Activated naive CD4-positive, alpha-beta T cell treated with anti-CD3 and anti-CD28 coated beads for 36 hours (primary cell): ENCODE data around the gene SCYL1. TPM values are rescaled to one million over a fixed set of nuclear protein-coding genes. Genes with fewer than 3 reads are reported as not detected.

Experiments used
- CTCF ChIA-PET: fragments of 350-600 bp; sonication (Branson Sonifier 250); formaldehyde crosslinking; loops from one replicate; lab custom pipeline; 2021; ENCODE audit warnings: antibody characterized with exemption; lab: Charles Lee
- DNase-seq: peaks from one replicate; pipeline ENCODE4 v3.0.0-alpha.2; 2020
- H3K27ac Mint-ChIP-seq: one replicate; pipeline ENCODE4 v1.8.0; 2021; ENCODE audit warnings: mild to moderate bottlenecking, mixed read lengths
- H3K27me3 Mint-ChIP-seq: one replicate; pipeline ENCODE4 v1.8.0; 2021; ENCODE audit warnings: low read depth, mixed read lengths
- H3K36me3 Mint-ChIP-seq: one replicate; pipeline ENCODE4 v1.8.0; 2021; ENCODE audit warnings: low read depth, mixed read lengths
- H3K4me1 Mint-ChIP-seq: one replicate; pipeline ENCODE4 v1.8.0; 2021; ENCODE audit warnings: low read depth, mixed read lengths
- H3K4me3 Mint-ChIP-seq: one replicate; pipeline ENCODE4 v1.8.0; 2021; ENCODE audit warnings: mild to moderate bottlenecking, moderate library complexity, mixed read lengths
- H3K9me3 Mint-ChIP-seq: one replicate; pipeline ENCODE4 v1.8.0; 2021; ENCODE audit warnings: mixed read lengths
- intact Hi-C: fragments of 100-400 bp; cut with micrococcal nuclease; formaldehyde crosslinking; loops from one replicate; pipeline ENCODE4 v1.15.1; 2023
- total RNA-seq, 2 experiments: library from RNA; stranded (reverse); gene quantifications; one replicate each; pipeline ENCODE4 v1.2.3, GENCODE V29; 2021

SCYL1 gene
- 10 to 100 TPM; 57.9 to 58.3 TPM for total RNA-seq

GRCh38 chr11:65524741-65525545 is at the start of gene SCYL1:
TSS of gene SCYL1 (plus strand) at chr11:65525083. CDS start at chr11:65525154, 71 bp downstream.
- Mint-ChIP-seq H3K9me3 (no peaks in the 10 kb centered on the region), H3K27me3 (no peaks in the 10 kb centered on the region), H3K36me3 (peaks cover 10% of the 10 kb centered on the region), H3K27ac (peak within 1 kb of the TSS; percentile 77), H3K4me1 (peaks cover 61% of the 10 kb centered on the region), H3K4me3 (peak within 1 kb of the TSS; percentile 82)
- intact Hi-C loops = loop anchor here (1.0 kb wide), 1 partner anchor 45 kb away; the partner anchor contains the start of gene ZNRD2
- CTCF ChIA-PET = interaction anchor here (0.9 to 4.4 kb wide), 4 partner anchors 16 to 109 kb away, joined by 4 to 23 read pairs (median 4); no protein-coding TSS in a partner anchor
- DNase-seq = peak; percentile 79

- DNase-seq = no peak
- H3K27ac Mint-ChIP-seq = peak overlapping the region; percentile 95
Observed at GRCh38 chr11:65476632-65477148, 48.2 kb upstream of the SCYL1 start.

GRCh38 chr11:65477149-65477965 is 47.5 kb upstream of the SCYL1 start:
- no peaks in the 10 kb centered on the region for H3K27me3 Mint-ChIP-seq
- CTCF ChIA-PET = interaction anchor here (0.6 to 3.8 kb wide), 11 partner anchors 9 to 144 kb away, joined by 3 to 19 read pairs (median 4); partner anchors contain the start of genes DPF2 and MALAT1
- peak; percentile 96 for DNase-seq
- no peaks in the 10 kb centered on the region for H3K9me3 Mint-ChIP-seq
- peak overlapping the region; percentile 95 for H3K27ac Mint-ChIP-seq
- H3K4me3 Mint-ChIP-seq = peak overlapping the region; percentile 95
- peaks cover 19% of the 10 kb centered on the region for H3K36me3 Mint-ChIP-seq
- intact Hi-C loops = loop anchor here (1.0 kb wide), 3 partner anchors 11 to 20 kb away; no protein-coding TSS in a partner anchor
- peaks cover 27% of the 10 kb centered on the region for H3K4me1 Mint-ChIP-seq

More at GRCh38 chr11:65476632-65477148, 48.2 kb upstream of the SCYL1 start:
- peak overlapping the region; percentile 95 for H3K4me3 Mint-ChIP-seq
- H3K4me1 Mint-ChIP-seq = peaks cover 33% of the 10 kb centered on the region
- H3K9me3 Mint-ChIP-seq = no peaks in the 10 kb centered on the region
- CTCF ChIA-PET = interaction anchor here (0.9 to 2.8 kb wide), 8 partner anchors 11 to 59 kb away, joined by 3 to 15 read pairs (median 4); partner anchors contain the start of gene MALAT1
- H3K27me3 Mint-ChIP-seq = no peaks in the 10 kb centered on the region
- H3K36me3 Mint-ChIP-seq = peaks cover 19% of the 10 kb centered on the region
- intact Hi-C loops = loop anchor here (1.0 kb wide), 3 partner anchors 12 to 21 kb away; no protein-coding TSS in a partner anchor

GRCh38 chr11:65478388-65479183 is 46.3 kb upstream of the SCYL1 start:
- Mint-ChIP-seq H3K36me3 (peaks cover 19% of the 10 kb centered on the region), H3K4me1 (peaks cover 25% of the 10 kb centered on the region), H3K9me3 (no peaks in the 10 kb centered on the region), H3K27ac (peak overlapping the region; percentile 18), H3K4me3 (peak overlapping the region; percentile 29), H3K27me3 (no peaks in the 10 kb centered on the region)
- CTCF ChIA-PET = interaction anchor here (1.1 to 3.8 kb wide), 5 partner anchors 10 to 62 kb away, joined by 4 to 24 read pairs (median 6); partner anchors contain the start of gene MALAT1
- intact Hi-C loops = no loop called here
- no peak for DNase-seq

GRCh38 chr11:65479184-65480145 is 45.4 kb upstream of the SCYL1 start:
- CTCF ChIA-PET = interaction anchor here (0.6 to 3.8 kb wide), 8 partner anchors 8 to 63 kb away, joined by 3 to 24 read pairs (median 4); partner anchors contain the start of gene MALAT1
- H3K4me1 Mint-ChIP-seq = peaks cover 30% of the 10 kb centered on the region
- intact Hi-C loops = no loop called here
- peaks cover 17% of the 10 kb centered on the region for H3K36me3 Mint-ChIP-seq
- no peaks in the 10 kb centered on the region for H3K9me3 Mint-ChIP-seq
- no peak overlapping the region for H3K27ac Mint-ChIP-seq
- DNase-seq = no peak
- no peaks in the 10 kb centered on the region for H3K27me3 Mint-ChIP-seq
- no peak overlapping the region for H3K4me3 Mint-ChIP-seq

GRCh38 chr11:65482306-65482850 is 42.5 kb upstream of the SCYL1 start:
- no peaks in the 10 kb centered on the region for H3K27me3 Mint-ChIP-seq
- CTCF ChIA-PET = interaction anchor here (0.6 kb wide), 1 partner anchor 11 kb away, joined by 6 read pairs; no protein-coding TSS in a partner anchor
- intact Hi-C loops = no loop called here

GRCh38 chr11:65485920-65486219 is 39.0 kb upstream of the SCYL1 start:
- Mint-ChIP-seq H3K4me1 (peaks cover 46% of the 10 kb centered on the region), H3K4me3 (no peak overlapping the region), H3K36me3 (no peaks in the 10 kb centered on the region), H3K27ac (no peak overlapping the region), H3K9me3 (no peaks in the 10 kb centered on the region), H3K27me3 (no peaks in the 10 kb centered on the region)
- no peak for DNase-seq
- CTCF ChIA-PET = interaction anchor here (0.6 kb wide), 1 partner anchor 26 kb away, joined by 4 read pairs; no protein-coding TSS in a partner anchor
- intact Hi-C loops = no loop called here

More at GRCh38 chr11:65482306-65482850, 42.5 kb upstream of the SCYL1 start:
- Mint-ChIP-seq H3K4me1 (peaks cover 31% of the 10 kb centered on the region), H3K36me3 (no peaks in the 10 kb centered on the region), H3K27ac (no peak overlapping the region), H3K4me3 (no peak overlapping the region), H3K9me3 (no peaks in the 10 kb centered on the region)
- no peak for DNase-seq

GRCh38 chr11:65486570-65487466 is 38.1 kb upstream of the SCYL1 start:
- Mint-ChIP-seq H3K27ac (peak overlapping the region; percentile 72), H3K9me3 (no peaks in the 10 kb centered on the region), H3K4me3 (no peak overlapping the region), H3K36me3 (no peaks in the 10 kb centered on the region), H3K4me1 (peaks cover 55% of the 10 kb centered on the region), H3K27me3 (no peaks in the 10 kb centered on the region)
- no peak for DNase-seq
- CTCF ChIA-PET = interaction anchor here (1.2 to 2.3 kb wide), 4 partner anchors 7 to 15 kb away, joined by 4 to 8 read pairs (median 4); no protein-coding TSS in a partner anchor
- intact Hi-C loops = no loop called here

GRCh38 chr11:65487467-65488272 is 37.2 kb upstream of the SCYL1 start:
- DNase-seq = peak; percentile 83
- H3K27ac Mint-ChIP-seq = peak overlapping the region; percentile 72
- H3K4me3 Mint-ChIP-seq = peak overlapping the region; percentile 59
- no peaks in the 10 kb centered on the region for H3K27me3 Mint-ChIP-seq
- no peaks in the 10 kb centered on the region for H3K9me3 Mint-ChIP-seq
- intact Hi-C loops = loop anchor here (1.0 kb wide), 1 partner anchor 10 kb away; no protein-coding TSS in a partner anchor
- CTCF ChIA-PET = interaction anchor here (1.2 to 2.3 kb wide), 4 partner anchors 8 to 16 kb away, joined by 4 to 8 read pairs (median 4); no protein-coding TSS in a partner anchor
- no peaks in the 10 kb centered on the region for H3K36me3 Mint-ChIP-seq
- peaks cover 64% of the 10 kb centered on the region for H3K4me1 Mint-ChIP-seq
